Neutrophil (primary cell): ENCODE measurements around the gene NOXO1.

Source experiments
- H3K27ac ChIP-seq: fragments of 200-600 bp; sonication (generic); 2 replicates; pipeline ENCODE4 v1.5.1; 2016; ENCODE audit warnings: mild to moderate bottlenecking, moderate library complexity
- H3K27me3 ChIP-seq: fragments of 200-600 bp; sonication (generic); 2 replicates; pipeline ENCODE4 v1.6.0; 2016; ENCODE audit warnings: mild to moderate bottlenecking
- H3K36me3 ChIP-seq: fragments of 200-600 bp; sonication (generic); 2 replicates; pipeline ENCODE4 v1.5.1; 2017
- H3K4me1 ChIP-seq, 2 experiments: fragments of 200-600 bp in 1 of 2; sonication (generic) in 1 of 2; 1 replicate in 1 of 2; 2 replicates in 1 of 2; pipeline versions ENCODE4 v1.5.1 to v1.6.1; 2013 to 2016; ENCODE audit warnings: low read depth in 1 of 2, low read length in 1 of 2, mild to moderate bottlenecking in 1 of 2, moderate library complexity in 1 of 2; ENCODE audit not compliant: control insufficient read depth in 1 of 2, insufficient read depth in 1 of 2
- H3K4me3 ChIP-seq, 2 experiments: fragments of 200-600 bp in 1 of 2; sonication (generic) in 1 of 2; 1 replicate in 1 of 2; 2 replicates in 1 of 2; pipeline ENCODE4 v1.5.1; 2013 to 2016; ENCODE audit warnings: low read depth in 1 of 2, low read length in 1 of 2, mild to moderate bottlenecking in 1 of 2, moderate library complexity in 1 of 2
- H3K9me3 ChIP-seq: fragments of 200-600 bp; sonication (generic); 2 replicates; pipeline ENCODE4 v1.5.1; 2016
- CTCF ChIP-seq: fragments of 200-600 bp; sonication (generic); IDR thresholded peaks from 2 replicates; pipeline ENCODE4 v1.5.1; 2016; ENCODE audit warnings: antibody characterized with exemption

Gene NOXO1

GRCh38 chr16:1950559-1950958 is 30.7 kb downstream of the NOXO1 start:
- H3K27ac ChIP-seq: no peak overlapping the region

GRCh38 chr16:1950047-1950446 is 31.2 kb downstream of the NOXO1 start:
- no peak for TF ChIP-seq CTCF
- no peaks in the 10 kb centered on the region for H3K9me3 ChIP-seq
- no peaks in the 10 kb centered on the region for H3K36me3 ChIP-seq
- H3K27me3 ChIP-seq: no peaks in the 10 kb centered on the region
- no peak overlapping the region for H3K4me3 ChIP-seq
- no peaks in the 10 kb centered on the region for H3K4me1 ChIP-seq
- no peak overlapping the region for H3K27ac ChIP-seq

More at GRCh38 chr16:1950559-1950958, 30.7 kb downstream of the NOXO1 start:
- Histone ChIP-seq H3K4me1 (no peaks in the 10 kb centered on the region), H3K27me3 (no peaks in the 10 kb centered on the region), H3K4me3 (no peak overlapping the region), H3K9me3 (no peaks in the 10 kb centered on the region), H3K36me3 (no peaks in the 10 kb centered on the region)
- no peak for TF ChIP-seq CTCF

- H3K9me3 ChIP-seq: no peaks in the 10 kb centered on the region
- H3K4me3 ChIP-seq: no peak overlapping the region
- no peak overlapping the region for H3K27ac ChIP-seq
- H3K36me3 ChIP-seq: no peaks in the 10 kb centered on the region
- no peak for TF ChIP-seq CTCF
- no peaks in the 10 kb centered on the region for H3K27me3 ChIP-seq
- H3K4me1 ChIP-seq: no peaks in the 10 kb centered on the region
These were observed 31.8 kb downstream of the NOXO1 start for GRCh38 chr16:1949507-1949906.

- peaks cover 8 to 9% of the 10 kb centered on the region in 2 experiments for H3K4me1 ChIP-seq
- no peak overlapping the region for H3K27ac ChIP-seq
- H3K9me3 ChIP-seq: no peaks in the 10 kb centered on the region
- TF ChIP-seq CTCF: no peak
- H3K27me3 ChIP-seq: no peaks in the 10 kb centered on the region
- H3K4me3 ChIP-seq: no peak overlapping the region
- H3K36me3 ChIP-seq: no peaks in the 10 kb centered on the region
These were observed 33.9 kb downstream of the NOXO1 start for GRCh38 chr16:1947369-1947670.

- TF ChIP-seq CTCF: no peak
- Histone ChIP-seq H3K27ac (no peak overlapping the region), H3K4me1 (peaks cover 9 to 14% of the 10 kb centered on the region in 2 experiments), H3K9me3 (no peaks in the 10 kb centered on the region), H3K36me3 (peaks cover under 1% of the 10 kb centered on the region), H3K4me3 (no peak overlapping the region), H3K27me3 (no peaks in the 10 kb centered on the region)
These were observed 34.5 kb downstream of the NOXO1 start for GRCh38 chr16:1946495-1947368.
